RPMI8226 (cell line): ENCODE measurements around the gene PYCR2.
"Not testable (repeated sequence)": the region's sequence is repeated elsewhere in the genome, so short reads cannot be mapped to it uniquely, and the experiment has no call there.

ENCODE experiments used
- DNase-seq: peaks from one replicate; pipeline ENCODE4 v3.0.0-alpha.2; 2015

PYCR2 gene

GRCh38 chr1:225888898-225889601 lies 35.0 kb downstream of the PYCR2 start, which contains the start of gene LEFTY1:
LEFTY1 (minus strand) TSS chr1:225889146; CDS start chr1:225889066, 80 bp downstream.
- no peak for DNase-seq

GRCh38 chr1:225888289-225888897 lies 35.7 kb downstream of the PYCR2 start:
- DNase-seq = no peak

GRCh38 chr1:225887554-225888288 lies 36.3 kb downstream of the PYCR2 start:
- DNase-seq = not testable (repeated sequence)

GRCh38 chr1:225887030-225887314 lies 37.1 kb downstream of the PYCR2 start:
- DNase-seq = no peak

GRCh38 chr1:225886159-225887029 lies 37.7 kb downstream of the PYCR2 start:
- no peak for DNase-seq

- DNase-seq = no peak
These were observed 38.7 kb downstream of the PYCR2 start for GRCh38 chr1:225885336-225885735.

- DNase-seq = no peak
These were observed 40.3 kb downstream of the PYCR2 start for GRCh38 chr1:225883616-225884265.

- DNase-seq = peak; percentile 57
These were observed 41.1 kb downstream of the PYCR2 start for GRCh38 chr1:225882694-225883615.

GRCh38 chr1:225881959-225882693 lies 41.9 kb downstream of the PYCR2 start, which contains the start of gene TMEM63A:
TMEM63A (minus strand) TSS chr1:225882380; CDS start chr1:225877580, 4,800 bp downstream.
- peak; percentile 98 for DNase-seq

- peak; percentile 81 for DNase-seq
These were observed 42.7 kb downstream of the PYCR2 start for GRCh38 chr1:225881081-225881958.

- DNase-seq = peak; percentile 51
These were observed 43.4 kb downstream of the PYCR2 start for GRCh38 chr1:225880636-225881035.

GRCh38 chr1:225880222-225880588 lies 43.8 kb downstream of the PYCR2 start:
- DNase-seq = peak; percentile 80

- DNase-seq = peak; percentile 95
These were observed 44.4 kb downstream of the PYCR2 start for GRCh38 chr1:225879521-225880221.

GRCh38 chr1:225878282-225878681 lies 45.8 kb downstream of the PYCR2 start:
- no peak for DNase-seq

- peak; percentile 47 for DNase-seq
These were observed 46.5 kb downstream of the PYCR2 start for GRCh38 chr1:225877580-225877979.

- DNase-seq = no peak
These were observed 47.0 kb downstream of the PYCR2 start for GRCh38 chr1:225876900-225877510.

GRCh38 chr1:225875044-225875815 lies 48.8 kb downstream of the PYCR2 start:
- DNase-seq = peak; percentile 61

GRCh38 chr1:225874431-225874830 lies 49.6 kb downstream of the PYCR2 start:
- no peak for DNase-seq
